Mesendoderm (in vitro differentiated cells): ENCODE data around the gene ARHGEF26.

Source experiments
- DNase-seq: peaks from one replicate; pipeline ENCODE4 v3.0.0; 2013
- H2AK5ac ChIP-seq: 2 replicates; pipeline ENCODE4 v1.6.1; 2013; ENCODE audit warnings: low read length, inconsistent platforms
- H2BK120ac ChIP-seq: 2 replicates; pipeline ENCODE4 v1.6.1; 2013; ENCODE audit warnings: low read depth, mild to moderate bottlenecking, low read length, moderate library complexity, mixed read lengths
- H2BK15ac ChIP-seq: replicated peaks from 2 replicates; pipeline ENCODE4 v1.6.1; 2013; ENCODE audit warnings: low read depth, mild to moderate bottlenecking, moderate library complexity
- H2BK5ac ChIP-seq: 2 replicates; pipeline ENCODE4 v1.6.1; 2013; ENCODE audit warnings: low read length, inconsistent platforms
- H3K18ac ChIP-seq: 2 replicates; pipeline ENCODE4 v1.6.1; 2013; ENCODE audit warnings: mild to moderate bottlenecking, low read length, mixed read lengths
- H3K23ac ChIP-seq: one replicate; pipeline ENCODE4 v1.6.1; 2013; ENCODE audit warnings: low read length
- H3K27ac ChIP-seq: 2 replicates; pipeline ENCODE4 v1.5.1; 2013; ENCODE audit warnings: low read depth, mild to moderate bottlenecking, inconsistent platforms, low read length, moderate library complexity
- H3K27me3 ChIP-seq: 2 replicates; pipeline ENCODE4 v1.6.1; 2013; ENCODE audit warnings: low read length, control low read depth, mild to moderate bottlenecking, inconsistent platforms; ENCODE audit not compliant: insufficient read depth, poor library complexity
- H3K36me3 ChIP-seq: 2 replicates; pipeline ENCODE4 v1.6.1; 2013; ENCODE audit warnings: low read length, inconsistent platforms; ENCODE audit not compliant: control insufficient read depth, insufficient read depth
- H3K4ac ChIP-seq: one replicate; pipeline ENCODE4 v1.6.1; 2013; ENCODE audit warnings: low read depth, mild to moderate bottlenecking, low read length, moderate library complexity
- H3K4me1 ChIP-seq: 2 replicates; pipeline ENCODE4 v1.6.1; 2013; ENCODE audit warnings: low read depth, low read length, inconsistent platforms; ENCODE audit not compliant: control insufficient read depth
- H3K4me2 ChIP-seq: 2 replicates; pipeline ENCODE4 v1.6.1; 2013; ENCODE audit warnings: low read length
- H3K4me3 ChIP-seq: 2 replicates; pipeline ENCODE4 v1.5.1; 2013; ENCODE audit warnings: mild to moderate bottlenecking, low read length
- H3K56ac ChIP-seq: one replicate; pipeline ENCODE4 v1.6.1; 2013; ENCODE audit warnings: low read length
- H3K79me1 ChIP-seq: 2 replicates; pipeline ENCODE4 v1.6.1; 2013; ENCODE audit warnings: low read length, inconsistent platforms
- H3K79me2 ChIP-seq: 2 replicates; pipeline ENCODE4 v1.6.1; 2013; ENCODE audit warnings: mild to moderate bottlenecking, low read length; ENCODE audit not compliant: control insufficient read depth, insufficient read depth
- H3K9ac ChIP-seq: 2 replicates; pipeline ENCODE4 v1.6.1; 2013; ENCODE audit warnings: low read length, inconsistent platforms
- H4K5ac ChIP-seq: one replicate; pipeline ENCODE4 v1.6.1; 2013; ENCODE audit warnings: low read length
- H4K8ac ChIP-seq: one replicate; pipeline ENCODE4 v1.6.1; 2013; ENCODE audit warnings: low read depth, mild to moderate bottlenecking, control low read depth, low read length, moderate library complexity
- WGBS: extraction: QIAGEN DNeasy Blood & Tissue Kit; methylation state at CpG from one replicate; pipeline ENCODE4 v1.1.7; 2013; ENCODE audit warnings: low lambda C conversion rate, missing lambda C conversion rate; ENCODE audit not compliant: insufficient coverage; ENCODE audit errors: extremely low coverage; 5-methylcytosine and 5-hydroxymethylcytosine counted together

The ARHGEF26 gene

DNA sequence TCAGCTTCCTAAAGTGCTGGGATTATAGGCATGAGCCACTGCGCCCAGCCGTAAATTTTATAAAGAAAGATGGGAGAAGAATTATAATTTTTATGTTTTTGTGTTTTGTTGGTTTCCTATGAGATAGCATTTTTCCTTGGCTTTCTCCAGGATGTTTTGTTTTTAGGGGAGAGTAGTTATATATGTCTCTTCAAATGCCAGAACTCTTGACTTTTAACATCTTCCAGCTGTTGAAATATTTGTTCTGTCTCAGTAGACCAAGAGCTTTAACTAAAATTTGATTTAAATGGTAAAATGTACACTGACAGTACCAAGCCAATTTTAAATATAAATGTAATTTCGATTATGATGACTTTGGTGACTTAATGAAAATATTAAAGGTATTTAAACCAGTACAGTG lies 106.3 kb downstream of the ARHGEF26 start:
- no peaks in the 10 kb centered on the region for H3K27me3 ChIP-seq
- H3K4me2 ChIP-seq: no peak overlapping the region
- no peak overlapping the region for H3K9ac ChIP-seq
- H3K23ac ChIP-seq: no peak overlapping the region
- WGBS: 100% methylated on average over 1 of the region's 3 CpGs
- H3K79me1 ChIP-seq: no peaks in the 10 kb centered on the region
- H3K18ac ChIP-seq: no peak overlapping the region
- DNase-seq: no peak
- no peak overlapping the region for H3K56ac ChIP-seq
- H3K79me2 ChIP-seq: no peaks in the 10 kb centered on the region
- H3K4me1 ChIP-seq: peaks cover 4% of the 10 kb centered on the region
- H2BK5ac ChIP-seq: no peak overlapping the region
- H2AK5ac ChIP-seq: no peak overlapping the region
- no peak overlapping the region for H2BK120ac ChIP-seq
- H3K4ac ChIP-seq: no peak overlapping the region
- H2BK15ac ChIP-seq: no peak overlapping the region
- H4K8ac ChIP-seq: no peak overlapping the region
- H4K5ac ChIP-seq: no peak overlapping the region
- H3K4me3 ChIP-seq: no peak overlapping the region
- H3K27ac ChIP-seq: no peak overlapping the region
- H3K36me3 ChIP-seq: no peaks in the 10 kb centered on the region

DNA sequence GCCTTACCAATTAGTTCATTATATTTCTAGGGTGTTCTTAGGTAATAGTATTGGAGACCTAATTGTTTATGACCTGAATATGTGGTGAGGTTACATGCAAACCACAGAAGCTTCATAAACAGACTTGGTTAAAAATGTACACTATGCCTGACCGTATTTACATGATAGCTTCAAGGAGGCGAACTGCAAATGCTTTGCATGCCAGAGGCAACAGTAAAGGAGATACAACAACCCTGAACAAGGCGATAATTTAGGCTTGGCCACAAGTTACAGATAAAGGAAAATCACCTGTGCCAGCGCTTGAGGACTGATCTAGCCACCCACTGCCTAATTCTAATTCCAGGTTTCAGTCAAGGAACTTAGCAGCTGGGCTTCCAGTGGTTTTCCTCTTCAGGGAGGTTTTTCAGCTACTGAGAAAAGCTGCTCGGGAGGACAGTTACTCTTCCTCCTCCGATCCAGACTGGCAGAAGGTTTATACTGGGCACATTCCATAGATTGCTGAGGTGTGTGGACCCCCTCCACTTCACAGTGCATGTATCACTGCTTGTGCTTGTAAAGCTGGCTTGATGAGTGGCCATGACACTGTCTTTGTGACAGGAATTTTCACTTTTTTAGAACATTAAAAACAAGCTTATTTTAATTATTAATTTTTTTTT lies 107.5 kb downstream of the ARHGEF26 start:
- no peak overlapping the region for H3K56ac ChIP-seq
- H2BK5ac ChIP-seq: no peak overlapping the region
- WGBS: no CpG with 5 or more reads among the region's 6 CpGs
- no peak overlapping the region for H3K9ac ChIP-seq
- DNase-seq: peak; percentile 76
- no peak overlapping the region for H3K18ac ChIP-seq
- H3K27ac ChIP-seq: no peak overlapping the region
- no peaks in the 10 kb centered on the region for H3K79me2 ChIP-seq
- H3K79me1 ChIP-seq: no peaks in the 10 kb centered on the region
- no peak overlapping the region for H3K4me3 ChIP-seq
- no peak overlapping the region for H4K5ac ChIP-seq
- peaks cover 4% of the 10 kb centered on the region for H3K4me1 ChIP-seq
- no peak overlapping the region for H2AK5ac ChIP-seq
- H4K8ac ChIP-seq: no peak overlapping the region
- H2BK15ac ChIP-seq: no peak overlapping the region
- H3K23ac ChIP-seq: no peak overlapping the region
- no peaks in the 10 kb centered on the region for H3K27me3 ChIP-seq
- H3K4me2 ChIP-seq: no peak overlapping the region
- H2BK120ac ChIP-seq: no peak overlapping the region
- H3K4ac ChIP-seq: no peak overlapping the region
- H3K36me3 ChIP-seq: no peaks in the 10 kb centered on the region

DNA sequence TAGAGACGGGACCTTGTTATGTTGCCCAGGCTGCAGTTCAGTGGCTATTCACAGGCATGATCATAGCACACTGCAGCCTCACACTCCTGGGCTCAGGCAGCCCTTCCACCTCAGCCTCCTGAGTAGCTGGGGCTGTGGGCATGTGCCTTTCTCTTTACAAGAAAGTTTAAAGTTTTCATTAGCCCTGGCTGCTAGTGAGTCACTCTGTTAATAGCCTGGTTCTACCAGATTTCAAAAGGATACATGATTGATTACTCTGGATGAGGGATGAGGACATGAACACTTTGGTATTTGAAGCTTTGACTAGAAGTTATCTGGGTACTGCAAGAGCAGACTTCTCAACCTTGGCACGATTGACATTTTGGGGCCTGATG lies 108.0 kb downstream of the ARHGEF26 start:
- H3K56ac ChIP-seq: no peak overlapping the region
- H2BK15ac ChIP-seq: no peak overlapping the region
- no peak overlapping the region for H3K4me3 ChIP-seq
- no peak overlapping the region for H3K4ac ChIP-seq
- WGBS: no CpG with 5 or more reads among the region's 2 CpGs
- no peak overlapping the region for H3K18ac ChIP-seq
- no peaks in the 10 kb centered on the region for H3K79me2 ChIP-seq
- H3K9ac ChIP-seq: no peak overlapping the region
- no peak overlapping the region for H2BK5ac ChIP-seq
- H3K23ac ChIP-seq: no peak overlapping the region
- no peak overlapping the region for H4K8ac ChIP-seq
- no peak overlapping the region for H4K5ac ChIP-seq
- H3K36me3 ChIP-seq: no peaks in the 10 kb centered on the region
- no peak overlapping the region for H3K4me2 ChIP-seq
- H2AK5ac ChIP-seq: no peak overlapping the region
- no peaks in the 10 kb centered on the region for H3K27me3 ChIP-seq
- no peak overlapping the region for H2BK120ac ChIP-seq
- H3K79me1 ChIP-seq: no peaks in the 10 kb centered on the region
- no peak for DNase-seq
- no peak overlapping the region for H3K27ac ChIP-seq
- H3K4me1 ChIP-seq: peaks cover 4% of the 10 kb centered on the region

DNA sequence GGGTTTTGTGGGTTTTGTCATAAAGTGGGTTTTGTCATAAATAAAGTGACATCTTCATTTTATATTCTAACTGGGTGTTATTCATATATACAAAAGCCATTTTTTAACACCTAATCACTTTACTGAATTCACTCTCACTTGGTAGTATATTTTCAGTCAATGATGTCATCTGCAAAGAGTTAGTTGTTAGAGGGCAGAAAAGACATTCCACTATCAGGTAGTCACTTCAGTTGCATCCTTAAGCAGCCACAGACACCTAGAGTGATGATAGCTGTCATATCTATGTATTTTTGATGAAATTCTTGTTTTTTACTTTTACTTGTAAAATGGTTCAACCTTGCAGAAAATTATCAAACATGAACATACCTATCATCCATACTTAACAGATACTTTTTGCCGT lies 114.1 kb downstream of the ARHGEF26 start:
- no CpG with 5 or more reads among the region's 1 CpG for WGBS
- peak; percentile 67 for DNase-seq
- no peak overlapping the region for H2BK15ac ChIP-seq
- H3K4ac ChIP-seq: no peak overlapping the region
- H4K8ac ChIP-seq: no peak overlapping the region
- H3K36me3 ChIP-seq: no peaks in the 10 kb centered on the region
- H3K56ac ChIP-seq: no peak overlapping the region
- H3K23ac ChIP-seq: no peak overlapping the region
- H2BK120ac ChIP-seq: no peak overlapping the region
- no peak overlapping the region for H3K9ac ChIP-seq
- no peak overlapping the region for H3K27ac ChIP-seq
- H3K79me1 ChIP-seq: no peaks in the 10 kb centered on the region
- no peak overlapping the region for H2AK5ac ChIP-seq
- no peak overlapping the region for H4K5ac ChIP-seq
- no peaks in the 10 kb centered on the region for H3K79me2 ChIP-seq
- no peak overlapping the region for H3K4me3 ChIP-seq
- no peak overlapping the region for H3K4me2 ChIP-seq
- H3K18ac ChIP-seq: no peak overlapping the region
- no peaks in the 10 kb centered on the region for H3K27me3 ChIP-seq
- no peaks in the 10 kb centered on the region for H3K4me1 ChIP-seq
- no peak overlapping the region for H2BK5ac ChIP-seq

DNA sequence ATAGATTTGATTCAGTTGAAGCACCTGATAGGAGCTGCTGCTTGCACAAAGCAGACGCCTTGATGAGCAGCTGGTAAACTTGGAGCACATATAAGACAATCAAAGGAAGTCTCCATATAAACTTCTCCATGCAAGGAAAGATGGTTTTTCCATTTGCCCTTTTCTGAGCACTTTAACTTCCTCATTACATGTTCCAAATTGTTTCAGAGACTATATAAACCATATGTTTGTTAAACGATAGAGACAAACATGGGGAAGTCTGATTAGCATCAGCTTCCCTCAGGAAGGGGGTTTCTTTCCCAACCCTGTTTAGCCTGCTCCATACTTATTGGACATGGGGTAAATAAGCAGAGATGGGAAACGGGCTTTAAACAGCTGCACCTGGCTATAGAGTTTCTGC lies 115.1 kb downstream of the ARHGEF26 start:
- no peak overlapping the region for H3K56ac ChIP-seq
- H3K4me2 ChIP-seq: no peak overlapping the region
- H3K4me1 ChIP-seq: no peaks in the 10 kb centered on the region
- H4K8ac ChIP-seq: no peak overlapping the region
- H4K5ac ChIP-seq: no peak overlapping the region
- WGBS: no CpG with 5 or more reads among the region's 3 CpGs
- no peak overlapping the region for H2AK5ac ChIP-seq
- H2BK15ac ChIP-seq: no peak overlapping the region
- no peak overlapping the region for H3K18ac ChIP-seq
- no peak overlapping the region for H3K23ac ChIP-seq
- H3K36me3 ChIP-seq: no peaks in the 10 kb centered on the region
- no peak overlapping the region for H2BK5ac ChIP-seq
- no peak overlapping the region for H3K4ac ChIP-seq
- no peak overlapping the region for H3K4me3 ChIP-seq
- no peaks in the 10 kb centered on the region for H3K79me1 ChIP-seq
- no peak overlapping the region for H2BK120ac ChIP-seq
- no peak overlapping the region for H3K9ac ChIP-seq
- no peaks in the 10 kb centered on the region for H3K27me3 ChIP-seq
- no peak overlapping the region for H3K27ac ChIP-seq
- no peak for DNase-seq
- H3K79me2 ChIP-seq: no peaks in the 10 kb centered on the region

DNA sequence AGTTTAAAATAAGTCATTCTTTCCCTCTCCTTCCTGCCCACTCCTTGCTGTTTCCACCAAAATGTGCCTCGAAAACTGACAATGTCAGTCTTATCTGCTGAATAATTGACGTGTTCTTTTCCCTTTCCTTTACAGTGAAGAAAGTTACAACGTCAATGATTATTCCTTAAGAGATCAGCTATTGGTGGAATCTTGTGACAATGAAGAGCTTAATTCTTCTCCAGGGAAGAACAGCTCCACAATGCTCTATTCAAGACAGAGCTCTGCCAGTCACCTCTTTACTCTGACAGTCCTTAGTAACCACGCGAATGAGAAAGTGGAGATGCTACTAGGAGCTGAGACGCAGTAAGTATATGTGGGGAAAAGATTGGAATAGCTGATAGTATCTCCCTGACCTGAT lies 119.0 kb downstream of the ARHGEF26 start:
- Histone ChIP-seq H2BK5ac (no peak overlapping the region), H3K27me3 (no peaks in the 10 kb centered on the region), H2AK5ac (no peak overlapping the region), H2BK120ac (no peak overlapping the region), H3K4me3 (no peak overlapping the region), H3K4ac (no peak overlapping the region), H3K56ac (no peak overlapping the region), H3K79me1 (no peaks in the 10 kb centered on the region), H3K4me2 (no peak overlapping the region), H3K27ac (no peak overlapping the region), H3K4me1 (no peaks in the 10 kb centered on the region), H3K23ac (no peak overlapping the region), H2BK15ac (no peak overlapping the region), H4K5ac (no peak overlapping the region), H3K36me3 (no peaks in the 10 kb centered on the region), H3K18ac (no peak overlapping the region), H4K8ac (no peak overlapping the region), H3K79me2 (no peaks in the 10 kb centered on the region), H3K9ac (no peak overlapping the region)
- WGBS: no CpG with 5 or more reads among the region's 6 CpGs
- no peak for DNase-seq
